ENCODE data around the gene AOPEP. TPM values are rescaled to one million over a fixed set of nuclear protein-coding genes. Genes with fewer than 3 reads are reported as not detected.

Gene AOPEP
- total and polyA plus RNA-seq, 9 of the 15 experiments (the other 6 are each of a cell fraction or from before 2014, with no cell fraction given) = 4.5 to 19.3 (median 13.5) TPM

- no peak for TF ChIP-seq E4F1 (CRISPR knock-in tag; IDR thresholded peaks at IDR 0.05; ENCODE audit: borderline replicate concordance)
- no peak for TF ChIP-seq GTF3C2 (IDR thresholded peaks at IDR 0.05; ENCODE audit: borderline replicate concordance, extremely low read depth, insufficient read length)
- no peak for TF ChIP-seq SLC30A9 (CRISPR knock-in tag; IDR thresholded peaks at IDR 0.05)
- no peak for TF ChIP-seq NFIC (IDR thresholded peaks at IDR 0.05)
- TF ChIP-seq, protein P1, sequence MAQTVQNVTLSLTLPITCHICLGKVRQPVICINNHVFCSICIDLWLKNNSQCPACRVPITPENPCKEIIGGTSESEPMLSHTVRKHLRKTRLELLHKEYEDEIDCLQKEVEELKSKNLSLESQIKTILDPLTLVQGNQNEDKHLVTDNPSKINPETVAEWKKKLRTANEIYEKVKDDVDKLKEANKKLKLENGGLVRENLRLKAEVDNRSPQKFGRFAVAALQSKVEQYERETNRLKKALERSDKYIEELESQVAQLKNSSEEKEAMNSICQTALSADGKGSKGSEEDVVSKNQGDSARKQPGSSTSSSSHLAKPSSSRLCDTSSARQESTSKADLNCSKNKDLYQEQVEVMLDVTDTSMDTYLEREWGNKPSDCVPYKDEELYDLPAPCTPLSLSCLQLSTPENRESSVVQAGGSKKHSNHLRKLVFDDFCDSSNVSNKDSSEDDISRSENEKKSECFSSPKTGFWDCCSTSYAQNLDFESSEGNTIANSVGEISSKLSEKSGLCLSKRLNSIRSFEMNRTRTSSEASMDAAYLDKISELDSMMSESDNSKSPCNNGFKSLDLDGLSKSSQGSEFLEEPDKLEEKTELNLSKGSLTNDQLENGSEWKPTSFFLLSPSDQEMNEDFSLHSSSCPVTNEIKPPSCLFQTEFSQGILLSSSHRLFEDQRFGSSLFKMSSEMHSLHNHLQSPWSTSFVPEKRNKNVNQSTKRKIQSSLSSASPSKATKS (CRISPR knock-in tag; IDR thresholded peaks at IDR 0.05) = no peak
These were observed 403.2 kb downstream of the AOPEP start (continued) for GRCh38 chr9:95129476-95130291.

Data from K562 (cell line).